ENCODE results near the gene FTO.

FTO gene

GRCh38 chr16:53898993-53899392 lies 195.0 kb downstream of the FTO start:
- TF ChIP-seq CTCF (IDR thresholded peaks at IDR 0.05; ENCODE audit: extremely low read depth, missing control alignments) = no peak
- DNase-seq (ENCODE audit: low spot score) = no peak

GRCh38 chr16:53899431-53899830 lies 195.5 kb downstream of the FTO start:
- DNase-seq (ENCODE audit: low spot score) = no peak
- TF ChIP-seq CTCF (IDR thresholded peaks at IDR 0.05; ENCODE audit: extremely low read depth, missing control alignments) = no peak

GRCh38 chr16:53900667-53901066 lies 196.7 kb downstream of the FTO start:
- DNase-seq (ENCODE audit: low spot score) = no peak
- no peak for TF ChIP-seq CTCF (IDR thresholded peaks at IDR 0.05; ENCODE audit: extremely low read depth, missing control alignments)

- no peak for DNase-seq (ENCODE audit: low spot score)
- no peak for TF ChIP-seq CTCF (IDR thresholded peaks at IDR 0.05; ENCODE audit: extremely low read depth, missing control alignments)
Observed at GRCh38 chr16:53901408-53901807, 197.5 kb downstream of the FTO start.

- no peak for TF ChIP-seq CTCF (IDR thresholded peaks at IDR 0.05; ENCODE audit: extremely low read depth, missing control alignments)
- no peak for DNase-seq (ENCODE audit: low spot score)
Observed at GRCh38 chr16:53904533-53904932, 200.6 kb downstream of the FTO start.

- no peak for DNase-seq (ENCODE audit: low spot score)
- TF ChIP-seq CTCF (IDR thresholded peaks at IDR 0.05; ENCODE audit: extremely low read depth, missing control alignments) = no peak
Observed at GRCh38 chr16:53905028-53905427, 201.1 kb downstream of the FTO start.

- no peak for DNase-seq (ENCODE audit: low spot score)
- TF ChIP-seq CTCF (IDR thresholded peaks at IDR 0.05; ENCODE audit: extremely low read depth, missing control alignments) = no peak
Observed at GRCh38 chr16:53908731-53909130, 204.8 kb downstream of the FTO start.

Data from GM20000 (cell line).